Measurements from ENCODE around the gene RIN2. TPM values are rescaled to one million over a fixed set of nuclear protein-coding genes. Genes with fewer than 3 reads are reported as not detected.

The RIN2 gene
- total RNA-seq, 1 donor from 2014 or later, result 27.1 TPM

- H3K9ac ChIP-seq (ENCODE audit: low read depth in 1 of 3, low read length in 3 of 3), result no peak overlapping the region
- no peak overlapping the region for H3K4me3 ChIP-seq (ENCODE audit: low read length in 3 of 3)
- no peaks in the 10 kb centered on the region for H3K27me3 ChIP-seq (ENCODE audit: control insufficient read depth in 3 of 3, insufficient read depth in 3 of 3, low read length in 3 of 3)
- no peak overlapping the region for H3K27ac ChIP-seq (ENCODE audit: low read depth, low read length)
- peaks cover 16 to 26% (median 25%) of the 10 kb centered on the region in 3 donors for H3K4me1 ChIP-seq (ENCODE audit: control insufficient read depth in 3 of 3, insufficient read depth in 3 of 3, low read length in 3 of 3)
- no peaks in the 10 kb centered on the region for H3K9me3 ChIP-seq (ENCODE audit: control insufficient read depth in 3 of 3, low read length in 3 of 3)
- H3K36me3 ChIP-seq (ENCODE audit: control insufficient read depth in 3 of 3, insufficient read depth in 3 of 3, low read length in 3 of 3), result no peaks in the 10 kb centered on the region
These were observed 19.1 kb upstream of the RIN2 start for GRCh38 chr20:19738951-19739350.

GRCh38 chr20:19739351-19739750 lies 18.7 kb upstream of the RIN2 start:
- Histone ChIP-seq H3K4me1 (ENCODE audit: control insufficient read depth in 3 of 3, insufficient read depth in 3 of 3, low read length in 3 of 3) (peaks cover 16 to 23% (median 22%) of the 10 kb centered on the region in 3 donors), H3K9ac (ENCODE audit: low read depth in 1 of 3, low read length in 3 of 3) (no peak overlapping the region), H3K4me3 (ENCODE audit: low read length in 3 of 3) (no peak overlapping the region), H3K27ac (ENCODE audit: low read depth, low read length) (no peak overlapping the region), H3K9me3 (ENCODE audit: control insufficient read depth in 3 of 3, low read length in 3 of 3) (no peaks in the 10 kb centered on the region), H3K36me3 (ENCODE audit: control insufficient read depth in 3 of 3, insufficient read depth in 3 of 3, low read length in 3 of 3) (no peaks in the 10 kb centered on the region), H3K27me3 (ENCODE audit: control insufficient read depth in 3 of 3, insufficient read depth in 3 of 3, low read length in 3 of 3) (no peaks in the 10 kb centered on the region)

GRCh38 chr20:19740512-19740911 lies 17.5 kb upstream of the RIN2 start:
- peaks cover 7 to 12% (median 11%) of the 10 kb centered on the region in 3 donors for H3K4me1 ChIP-seq (ENCODE audit: control insufficient read depth in 3 of 3, insufficient read depth in 3 of 3, low read length in 3 of 3)
- peaks cover 0 to under 1% (median 0%) of the 10 kb centered on the region in 3 donors for H3K9me3 ChIP-seq (ENCODE audit: control insufficient read depth in 3 of 3, low read length in 3 of 3)
- no peaks in the 10 kb centered on the region for H3K36me3 ChIP-seq (ENCODE audit: control insufficient read depth in 3 of 3, insufficient read depth in 3 of 3, low read length in 3 of 3)
- H3K4me3 ChIP-seq (ENCODE audit: low read length in 3 of 3), result no peak overlapping the region
- no peaks in the 10 kb centered on the region for H3K27me3 ChIP-seq (ENCODE audit: control insufficient read depth in 3 of 3, insufficient read depth in 3 of 3, low read length in 3 of 3)
- no peak overlapping the region for H3K27ac ChIP-seq (ENCODE audit: low read depth, low read length)
- no peak overlapping the region for H3K9ac ChIP-seq (ENCODE audit: low read depth in 1 of 3, low read length in 3 of 3)

DNA sequence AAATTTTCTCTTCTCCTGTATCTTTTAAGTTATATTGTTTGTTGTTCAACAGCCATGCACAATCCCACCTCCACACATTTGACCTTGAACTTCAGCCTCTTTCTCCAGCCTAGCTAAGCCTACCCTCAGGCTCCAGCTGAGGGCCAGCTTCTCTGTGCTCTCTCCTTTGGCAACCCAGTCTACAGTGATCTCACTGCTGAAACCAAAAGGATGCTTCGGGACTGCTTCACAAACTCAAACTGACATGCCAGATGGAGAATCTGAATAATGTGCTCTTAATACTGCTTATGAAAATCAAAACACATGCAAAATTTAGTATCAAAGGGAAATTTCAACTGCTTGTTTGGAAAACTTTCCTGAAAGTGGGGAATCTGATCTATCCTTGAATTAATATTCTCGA lies 16.1 kb upstream of the RIN2 start:
- Histone ChIP-seq H3K36me3 (ENCODE audit: control insufficient read depth in 3 of 3, insufficient read depth in 3 of 3, low read length in 3 of 3) (no peaks in the 10 kb centered on the region), H3K9ac (ENCODE audit: low read depth in 1 of 3, low read length in 3 of 3) (no peak overlapping the region), H3K27me3 (ENCODE audit: control insufficient read depth in 3 of 3, insufficient read depth in 3 of 3, low read length in 3 of 3) (no peaks in the 10 kb centered on the region), H3K4me1 (ENCODE audit: control insufficient read depth in 3 of 3, insufficient read depth in 3 of 3, low read length in 3 of 3) (peaks cover 6 to 9% (median 7%) of the 10 kb centered on the region in 3 donors), H3K4me3 (ENCODE audit: low read length in 3 of 3) (no peak overlapping the region), H3K27ac (ENCODE audit: low read depth, low read length) (no peak overlapping the region), H3K9me3 (ENCODE audit: control insufficient read depth in 3 of 3, low read length in 3 of 3) (peaks cover 0 to 4% (median 0%) of the 10 kb centered on the region in 3 donors)

DNA sequence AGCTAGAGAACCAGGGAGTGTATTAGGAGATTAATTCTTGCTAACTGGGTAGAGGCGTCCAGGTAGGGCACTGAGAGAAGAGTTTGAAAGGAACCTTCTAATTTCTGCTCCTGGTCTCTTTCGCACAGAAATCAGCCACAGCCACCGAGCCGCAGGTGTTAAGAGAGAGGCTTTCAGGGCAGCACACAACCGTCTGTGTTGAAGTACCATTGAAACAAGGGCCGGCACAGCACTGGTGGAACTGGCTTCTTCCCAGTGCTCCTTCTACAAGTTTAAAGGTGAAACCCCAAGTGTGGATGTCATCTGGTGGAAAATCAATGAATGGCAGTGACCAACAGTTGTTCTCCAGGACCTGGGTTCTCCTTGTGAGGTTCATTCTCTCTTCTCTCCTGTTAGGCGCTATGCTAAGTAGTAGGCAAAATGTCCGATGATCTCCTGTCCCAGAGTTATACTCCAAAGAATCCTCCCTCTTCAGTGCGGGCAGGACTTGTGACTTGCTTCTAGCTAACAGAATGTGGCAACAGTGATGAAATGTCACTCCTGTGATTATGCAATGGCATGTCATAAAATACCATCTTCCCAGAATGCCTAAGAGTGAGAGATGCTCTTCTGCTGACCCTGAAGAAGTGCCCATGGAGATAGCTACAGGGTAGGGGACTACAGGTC lies 15.0 kb upstream of the RIN2 start:
- Histone ChIP-seq H3K36me3 (ENCODE audit: control insufficient read depth in 3 of 3, insufficient read depth in 3 of 3, low read length in 3 of 3) (no peaks in the 10 kb centered on the region), H3K9me3 (ENCODE audit: control insufficient read depth in 3 of 3, low read length in 3 of 3) (peaks cover 0 to 4% (median 0%) of the 10 kb centered on the region in 3 donors), H3K27me3 (ENCODE audit: control insufficient read depth in 3 of 3, insufficient read depth in 3 of 3, low read length in 3 of 3) (no peaks in the 10 kb centered on the region), H3K9ac (ENCODE audit: low read depth in 1 of 3, low read length in 3 of 3) (no peak overlapping the region), H3K4me1 (ENCODE audit: control insufficient read depth in 3 of 3, insufficient read depth in 3 of 3, low read length in 3 of 3) (peaks cover 5 to 7% (median 6%) of the 10 kb centered on the region in 3 donors), H3K27ac (ENCODE audit: low read depth, low read length) (no peak overlapping the region), H3K4me3 (ENCODE audit: low read length in 3 of 3) (no peak overlapping the region)

DNA sequence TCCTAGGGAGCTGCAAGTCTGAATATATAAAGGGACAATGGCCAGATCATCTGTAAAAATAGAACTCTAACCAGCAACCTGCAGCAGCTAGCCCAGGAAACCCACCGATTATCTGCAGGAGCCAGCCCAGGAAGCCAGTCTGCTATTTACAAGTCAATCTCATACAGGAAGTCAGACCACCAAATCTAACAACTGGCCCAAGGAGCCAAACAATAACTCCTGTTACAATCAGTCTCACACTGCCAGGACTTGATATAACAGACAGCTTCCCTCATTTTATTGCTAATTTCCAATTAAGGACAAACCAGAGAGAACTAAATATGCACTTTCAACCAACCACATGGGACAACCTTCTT lies 14.4 kb upstream of the RIN2 start:
- H3K27me3 ChIP-seq (ENCODE audit: control insufficient read depth in 3 of 3, insufficient read depth in 3 of 3, low read length in 3 of 3), result no peaks in the 10 kb centered on the region
- H3K4me1 ChIP-seq (ENCODE audit: control insufficient read depth in 3 of 3, insufficient read depth in 3 of 3, low read length in 3 of 3), result peaks cover 5 to 7% (median 6%) of the 10 kb centered on the region in 3 donors
- no peak overlapping the region for H3K4me3 ChIP-seq (ENCODE audit: low read length in 3 of 3)
- H3K36me3 ChIP-seq (ENCODE audit: control insufficient read depth in 3 of 3, insufficient read depth in 3 of 3, low read length in 3 of 3), result no peaks in the 10 kb centered on the region
- H3K27ac ChIP-seq (ENCODE audit: low read depth, low read length), result no peak overlapping the region
- no peak overlapping the region for H3K9ac ChIP-seq (ENCODE audit: low read depth in 1 of 3, low read length in 3 of 3)
- peaks cover 0 to 4% (median 0%) of the 10 kb centered on the region in 3 donors for H3K9me3 ChIP-seq (ENCODE audit: control insufficient read depth in 3 of 3, low read length in 3 of 3)

DNA sequence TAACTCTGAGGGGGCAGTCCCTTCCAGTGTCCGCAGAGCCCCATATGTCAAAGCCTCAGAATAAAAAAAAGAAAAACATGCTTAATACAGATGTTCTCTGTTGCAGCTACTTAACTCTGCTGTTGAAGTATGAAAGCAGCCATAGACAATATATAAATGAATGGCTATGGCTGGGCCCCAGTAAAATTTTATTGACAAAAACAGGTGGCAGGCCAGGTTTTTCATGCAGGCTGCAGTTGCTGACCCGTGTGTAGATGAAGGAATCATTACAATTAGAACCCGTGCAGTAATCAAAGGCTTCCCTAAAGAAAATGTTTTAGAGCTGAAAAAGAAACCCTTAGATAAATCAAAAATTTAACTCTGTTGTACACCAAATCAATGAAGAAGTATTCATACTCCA lies 13.0 kb upstream of the RIN2 start:
- peaks cover 0 to 4% (median 0%) of the 10 kb centered on the region in 3 donors for H3K9me3 ChIP-seq (ENCODE audit: control insufficient read depth in 3 of 3, low read length in 3 of 3)
- H3K36me3 ChIP-seq (ENCODE audit: control insufficient read depth in 3 of 3, insufficient read depth in 3 of 3, low read length in 3 of 3), result no peaks in the 10 kb centered on the region
- no peaks in the 10 kb centered on the region for H3K27me3 ChIP-seq (ENCODE audit: control insufficient read depth in 3 of 3, insufficient read depth in 3 of 3, low read length in 3 of 3)
- H3K27ac ChIP-seq (ENCODE audit: low read depth, low read length), result no peak overlapping the region
- no peak overlapping the region for H3K4me3 ChIP-seq (ENCODE audit: low read length in 3 of 3)
- no peak overlapping the region for H3K9ac ChIP-seq (ENCODE audit: low read depth in 1 of 3, low read length in 3 of 3)
- peaks cover 5 to 7% (median 6%) of the 10 kb centered on the region in 3 donors for H3K4me1 ChIP-seq (ENCODE audit: control insufficient read depth in 3 of 3, insufficient read depth in 3 of 3, low read length in 3 of 3)

- H3K9ac ChIP-seq (ENCODE audit: low read depth in 1 of 3, low read length in 3 of 3), result no peak overlapping the region
- no peaks in the 10 kb centered on the region for H3K36me3 ChIP-seq (ENCODE audit: control insufficient read depth in 3 of 3, insufficient read depth in 3 of 3, low read length in 3 of 3)
- no peaks in the 10 kb centered on the region for H3K27me3 ChIP-seq (ENCODE audit: control insufficient read depth in 3 of 3, insufficient read depth in 3 of 3, low read length in 3 of 3)
- no peak overlapping the region for H3K4me3 ChIP-seq (ENCODE audit: low read length in 3 of 3)
- H3K4me1 ChIP-seq (ENCODE audit: control insufficient read depth in 3 of 3, insufficient read depth in 3 of 3, low read length in 3 of 3), result peaks cover 5 to 7% (median 6%) of the 10 kb centered on the region in 3 donors
- no peak overlapping the region for H3K27ac ChIP-seq (ENCODE audit: low read depth, low read length)
- H3K9me3 ChIP-seq (ENCODE audit: control insufficient read depth in 3 of 3, low read length in 3 of 3), result peaks cover 0 to 4% (median 0%) of the 10 kb centered on the region in 3 donors
These were observed 12.5 kb upstream of the RIN2 start for GRCh38 chr20:19745584-19745983.

GRCh38 chr20:19746396-19746795 lies 11.7 kb upstream of the RIN2 start:
- no peaks in the 10 kb centered on the region for H3K27me3 ChIP-seq (ENCODE audit: control insufficient read depth in 3 of 3, insufficient read depth in 3 of 3, low read length in 3 of 3)
- no peak overlapping the region for H3K4me3 ChIP-seq (ENCODE audit: low read length in 3 of 3)
- H3K36me3 ChIP-seq (ENCODE audit: control insufficient read depth in 3 of 3, insufficient read depth in 3 of 3, low read length in 3 of 3), result no peaks in the 10 kb centered on the region
- no peak overlapping the region for H3K9ac ChIP-seq (ENCODE audit: low read depth in 1 of 3, low read length in 3 of 3)
- H3K27ac ChIP-seq (ENCODE audit: low read depth, low read length), result no peak overlapping the region
- H3K9me3 ChIP-seq (ENCODE audit: control insufficient read depth in 3 of 3, low read length in 3 of 3), result peaks cover 0 to 4% (median 0%) of the 10 kb centered on the region in 3 donors
- peaks cover 5 to 7% (median 6%) of the 10 kb centered on the region in 3 donors for H3K4me1 ChIP-seq (ENCODE audit: control insufficient read depth in 3 of 3, insufficient read depth in 3 of 3, low read length in 3 of 3)

GRCh38 chr20:19747903-19748302 lies 10.2 kb upstream of the RIN2 start:
- H3K36me3 ChIP-seq (ENCODE audit: control insufficient read depth in 3 of 3, insufficient read depth in 3 of 3, low read length in 3 of 3), result no peaks in the 10 kb centered on the region
- H3K4me1 ChIP-seq (ENCODE audit: control insufficient read depth in 3 of 3, insufficient read depth in 3 of 3, low read length in 3 of 3), result peaks cover 0 to 6% (median 5%) of the 10 kb centered on the region in 3 donors
- H3K27me3 ChIP-seq (ENCODE audit: control insufficient read depth in 3 of 3, insufficient read depth in 3 of 3, low read length in 3 of 3), result no peaks in the 10 kb centered on the region
- no peak overlapping the region for H3K4me3 ChIP-seq (ENCODE audit: low read length in 3 of 3)
- peaks cover 0 to 4% (median 0%) of the 10 kb centered on the region in 3 donors for H3K9me3 ChIP-seq (ENCODE audit: control insufficient read depth in 3 of 3, low read length in 3 of 3)
- no peak overlapping the region for H3K27ac ChIP-seq (ENCODE audit: low read depth, low read length)
- H3K9ac ChIP-seq (ENCODE audit: low read depth in 1 of 3, low read length in 3 of 3), result no peak overlapping the region
